Endothelial cell (in vitro differentiated cells): ENCODE measurements around the gene RPS3. TPM values are rescaled to one million over a fixed set of nuclear protein-coding genes. Genes with fewer than 3 reads are reported as not detected.

ENCODE experiments used
- DNase-seq: peaks from one replicate; pipeline ENCODE4 v3.0.0; 2021; ENCODE audit warnings: low spot score
- H3K27ac Mint-ChIP-seq: one replicate; pipeline ENCODE4 v1.8.0; 2021; ENCODE audit warnings: mixed read lengths, inconsistent platforms; ENCODE audit not compliant: unreplicated experiment
- H3K27me3 Mint-ChIP-seq: one replicate; pipeline ENCODE4 v1.8.0; 2021; ENCODE audit warnings: mild to moderate bottlenecking, moderate library complexity, mixed read lengths, inconsistent platforms; ENCODE audit not compliant: unreplicated experiment
- H3K36me3 Mint-ChIP-seq: one replicate; pipeline ENCODE4 v1.8.0; 2021; ENCODE audit warnings: mild to moderate bottlenecking, low read depth, mixed read lengths, inconsistent platforms; ENCODE audit not compliant: unreplicated experiment
- H3K4me1 Mint-ChIP-seq: one replicate; pipeline ENCODE4 v1.8.0; 2021; ENCODE audit warnings: mild to moderate bottlenecking, mixed read lengths, inconsistent platforms; ENCODE audit not compliant: unreplicated experiment
- H3K4me3 Mint-ChIP-seq: one replicate; pipeline ENCODE4 v1.8.0; 2021; ENCODE audit warnings: mild to moderate bottlenecking, mixed read lengths, inconsistent platforms; ENCODE audit not compliant: unreplicated experiment
- H3K9me3 Mint-ChIP-seq: one replicate; pipeline ENCODE4 v1.8.0; 2021; ENCODE audit warnings: mixed read lengths, inconsistent platforms; ENCODE audit not compliant: unreplicated experiment
- total RNA-seq: library from RNA; stranded (reverse); fragmentation: NEBNext Ultra II Directional; extraction: Animal tissue kit (Norgen Biotek cat#: 25700); gene quantifications from one replicate; pipeline ENCODE4 v1.2.1, GENCODE V29; 2021; ENCODE audit not compliant: unreplicated experiment
- TF ChIP-seq, protein P1 (sequence below): fragments of 200-600 bp; sonication (generic); IDR thresholded peaks from one replicate; pipeline ENCODE4 v1.5.0; 2021; ENCODE audit warnings: antibody characterized with exemption; ENCODE audit not compliant: unreplicated experiment

Gene RPS3
- total RNA-seq, 1 donor from 2014 or later = 3,784 TPM

DNA sequence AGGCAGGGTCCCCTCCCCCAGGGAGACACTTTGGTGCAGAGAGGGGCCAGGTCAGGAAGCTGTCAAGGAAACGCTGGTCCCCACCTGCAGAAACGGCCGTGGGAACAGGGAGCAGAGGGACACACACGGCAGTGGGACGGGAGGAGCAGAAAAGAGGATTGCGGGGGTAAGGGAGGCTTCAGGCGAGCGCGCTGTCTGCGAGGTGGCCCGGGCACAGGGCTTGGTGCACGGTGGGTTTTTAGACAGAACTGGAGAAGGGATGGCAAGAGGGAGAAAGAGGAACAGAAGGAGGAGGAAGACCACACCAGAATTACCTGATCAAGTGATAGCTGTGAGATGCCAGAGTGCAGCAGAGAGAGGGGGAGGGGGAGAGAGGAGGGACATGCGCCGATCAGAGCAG is 39.7 kb downstream of the RPS3 start:
- H3K36me3 Mint-ChIP-seq = peaks cover 67% of the 10 kb centered on the region
- no peak for DNase-seq
- peak overlapping the region; percentile 83 for H3K4me3 Mint-ChIP-seq
- H3K9me3 Mint-ChIP-seq = no peaks in the 10 kb centered on the region
- peak overlapping the region; percentile 80 for H3K27ac Mint-ChIP-seq
- peaks cover 41% of the 10 kb centered on the region for H3K27me3 Mint-ChIP-seq
- H3K4me1 Mint-ChIP-seq = peaks cover 26% of the 10 kb centered on the region
- TF ChIP-seq, protein P1, sequence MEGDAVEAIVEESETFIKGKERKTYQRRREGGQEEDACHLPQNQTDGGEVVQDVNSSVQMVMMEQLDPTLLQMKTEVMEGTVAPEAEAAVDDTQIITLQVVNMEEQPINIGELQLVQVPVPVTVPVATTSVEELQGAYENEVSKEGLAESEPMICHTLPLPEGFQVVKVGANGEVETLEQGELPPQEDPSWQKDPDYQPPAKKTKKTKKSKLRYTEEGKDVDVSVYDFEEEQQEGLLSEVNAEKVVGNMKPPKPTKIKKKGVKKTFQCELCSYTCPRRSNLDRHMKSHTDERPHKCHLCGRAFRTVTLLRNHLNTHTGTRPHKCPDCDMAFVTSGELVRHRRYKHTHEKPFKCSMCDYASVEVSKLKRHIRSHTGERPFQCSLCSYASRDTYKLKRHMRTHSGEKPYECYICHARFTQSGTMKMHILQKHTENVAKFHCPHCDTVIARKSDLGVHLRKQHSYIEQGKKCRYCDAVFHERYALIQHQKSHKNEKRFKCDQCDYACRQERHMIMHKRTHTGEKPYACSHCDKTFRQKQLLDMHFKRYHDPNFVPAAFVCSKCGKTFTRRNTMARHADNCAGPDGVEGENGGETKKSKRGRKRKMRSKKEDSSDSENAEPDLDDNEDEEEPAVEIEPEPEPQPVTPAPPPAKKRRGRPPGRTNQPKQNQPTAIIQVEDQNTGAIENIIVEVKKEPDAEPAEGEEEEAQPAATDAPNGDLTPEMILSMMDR = no peak

DNA sequence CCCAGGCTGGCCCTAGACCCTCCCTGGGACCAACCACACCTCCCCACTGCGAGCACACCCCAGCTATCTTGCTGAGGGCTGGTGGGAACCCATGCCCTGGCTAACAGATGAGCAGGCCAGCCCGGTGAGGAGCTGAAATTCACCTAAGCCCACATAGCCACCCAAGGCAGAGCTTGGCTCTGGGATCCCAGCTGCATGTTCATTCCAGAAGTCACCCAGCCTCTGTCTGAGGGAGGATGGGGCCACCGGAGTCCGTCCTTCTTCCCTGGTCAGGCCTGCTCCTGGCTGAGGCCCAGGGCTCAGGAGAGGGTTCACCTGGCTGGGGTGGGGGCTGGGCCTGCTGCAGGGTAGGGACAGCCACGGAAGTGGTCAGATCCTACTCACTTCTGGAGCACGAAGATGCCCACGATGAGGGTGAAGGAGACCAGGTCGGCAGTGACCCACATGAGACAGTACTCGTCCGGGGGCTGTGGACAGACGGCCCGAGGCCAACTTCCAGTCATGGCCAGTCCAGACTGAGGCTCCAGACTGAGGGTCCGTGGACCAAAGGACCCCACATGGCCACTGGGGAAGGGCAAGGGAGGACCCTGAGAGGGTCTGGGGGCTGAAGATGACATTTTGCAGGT is 40.3 kb downstream of the RPS3 start:
- peak overlapping the region; percentile 62 for H3K4me3 Mint-ChIP-seq
- H3K36me3 Mint-ChIP-seq = peaks cover 67% of the 10 kb centered on the region
- DNase-seq = no peak
- H3K27me3 Mint-ChIP-seq = peaks cover 36% of the 10 kb centered on the region
- TF ChIP-seq, protein P1 = no peak
- no peak overlapping the region for H3K27ac Mint-ChIP-seq
- peaks cover 23% of the 10 kb centered on the region for H3K4me1 Mint-ChIP-seq
- no peaks in the 10 kb centered on the region for H3K9me3 Mint-ChIP-seq

DNA sequence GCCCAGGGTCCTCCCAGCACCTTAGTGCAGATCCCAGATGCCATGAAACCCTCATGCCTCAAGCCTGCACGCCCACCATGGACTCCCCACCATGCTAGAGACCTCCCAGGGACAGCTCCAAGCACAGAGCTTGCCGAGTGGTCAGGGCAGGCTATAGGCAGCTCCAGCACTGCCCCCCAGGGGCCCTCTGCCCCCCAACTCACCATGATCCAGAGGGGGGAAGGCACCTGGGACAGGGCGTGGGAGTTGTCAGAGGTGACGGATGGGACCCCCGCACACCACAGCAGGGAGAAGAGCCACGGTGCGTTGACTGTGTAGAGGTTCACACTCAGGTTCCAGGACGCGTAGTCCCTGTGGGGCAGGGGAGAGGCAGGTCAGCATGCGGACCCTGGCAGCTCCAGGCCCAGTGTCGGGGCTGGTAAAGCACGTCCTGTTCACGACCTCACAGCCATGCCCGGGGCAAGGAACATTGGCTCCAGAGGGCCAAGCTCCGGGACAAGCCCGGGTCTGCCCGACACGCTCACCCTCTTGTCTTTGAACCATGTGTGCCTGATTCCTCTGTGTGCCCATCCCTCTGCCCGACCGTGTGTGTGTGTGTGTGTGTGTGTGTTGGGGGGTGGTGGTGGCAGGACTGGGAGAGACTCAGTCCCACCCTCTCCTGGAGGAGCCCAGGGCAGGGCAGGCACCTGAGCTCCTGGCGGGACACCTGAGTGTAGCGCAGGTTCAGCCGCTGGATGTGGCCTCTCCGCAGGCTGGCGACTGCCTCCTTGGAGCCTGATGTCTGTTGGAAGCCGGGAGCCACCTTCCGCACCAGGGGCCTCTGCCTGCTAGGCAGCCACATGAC is 41.9 kb downstream of the RPS3 start:
- no peak overlapping the region for H3K27ac Mint-ChIP-seq
- peaks cover 35% of the 10 kb centered on the region for H3K27me3 Mint-ChIP-seq
- H3K9me3 Mint-ChIP-seq = no peaks in the 10 kb centered on the region
- peaks cover 68% of the 10 kb centered on the region for H3K36me3 Mint-ChIP-seq
- no peak for DNase-seq
- peaks cover 27% of the 10 kb centered on the region for H3K4me1 Mint-ChIP-seq
- H3K4me3 Mint-ChIP-seq = peak overlapping the region; percentile 47
- TF ChIP-seq, protein P1 = no peak

DNA sequence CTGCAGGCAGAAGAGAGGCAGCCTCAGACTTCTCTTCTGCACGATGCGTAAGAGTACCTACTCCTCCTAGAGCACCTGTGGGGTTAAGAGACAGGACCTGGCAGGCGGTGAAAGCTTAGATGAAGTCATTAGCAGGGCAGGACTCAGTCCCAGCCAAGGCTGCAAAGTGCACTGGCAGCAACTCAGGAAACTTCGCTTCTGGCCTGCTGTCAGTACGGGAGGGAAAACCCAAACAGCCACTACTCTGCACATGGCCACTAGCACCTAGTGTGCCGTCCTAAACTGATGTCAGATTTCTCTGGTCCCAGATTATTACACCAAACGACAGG is 42.5 kb downstream of the RPS3 start:
- no peak for DNase-seq
- H3K9me3 Mint-ChIP-seq = no peaks in the 10 kb centered on the region
- peaks cover 31% of the 10 kb centered on the region for H3K4me1 Mint-ChIP-seq
- peaks cover 32% of the 10 kb centered on the region for H3K27me3 Mint-ChIP-seq
- peaks cover 68% of the 10 kb centered on the region for H3K36me3 Mint-ChIP-seq
- H3K4me3 Mint-ChIP-seq = peak overlapping the region; percentile 47
- TF ChIP-seq, protein P1 = no peak
- peak overlapping the region; percentile 48 for H3K27ac Mint-ChIP-seq
